Sigmoid colon (tissue), 4 donors: ENCODE measurements around the gene SH2D6.

ENCODE experiments used
- POLR2A ChIP-seq, 2 donors: fragments of 450-650 bp; IDR thresholded peaks; one replicate each; pipeline ENCODE4 v1.6.1; 2016; ENCODE audit warnings: antibody characterized with exemption in 2 of 2, mild to moderate bottlenecking in 2 of 2, moderate library complexity in 2 of 2
- POLR2AphosphoS5 ChIP-seq, 4 donors: sonication (generic); formaldehyde crosslinking; IDR thresholded peaks; one replicate each; pipeline ENCODE4 v1.6.1; 2017; ENCODE audit warnings: antibody characterized with exemption in 4 of 4

DNA sequence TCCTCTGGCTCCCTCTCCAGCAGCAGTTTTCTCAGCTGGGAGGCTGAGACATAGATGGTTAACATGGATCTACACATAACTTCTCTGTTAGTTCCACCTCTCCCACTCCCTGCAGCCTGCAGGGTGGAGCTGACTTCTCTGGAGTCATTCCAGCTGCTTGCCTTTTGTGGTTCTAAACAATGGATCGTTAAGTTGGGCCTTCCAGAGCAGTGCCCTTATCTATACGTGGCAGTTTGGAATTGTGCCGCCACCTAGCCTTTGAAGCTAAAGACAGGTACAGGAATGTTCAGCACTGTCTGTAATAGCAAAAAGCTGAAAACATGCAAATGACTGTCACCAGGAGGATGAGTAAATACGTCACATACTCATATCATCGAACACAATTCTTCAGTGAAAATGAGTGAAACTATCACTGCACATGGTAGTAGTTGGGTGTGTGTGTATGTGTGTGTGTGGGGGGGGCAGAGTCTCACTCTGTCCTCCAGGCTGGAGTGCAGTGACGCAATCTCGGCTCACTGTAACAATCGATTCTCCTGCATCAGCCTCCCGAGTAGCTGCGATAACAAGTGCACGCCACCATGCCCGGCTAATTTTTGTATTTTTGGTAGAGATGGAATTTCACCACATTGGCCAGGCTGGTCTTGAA, 50.3 kb downstream of the SH2D6 start:
- TF ChIP-seq POLR2AphosphoS5 (IDR thresholded peaks at IDR 0.05) (peak in 1 of 4 donors; percentile 18), POLR2A (IDR thresholded peaks at IDR 0.05) (no peak)
